Sigmoid colon (tissue), 4 donors: ENCODE measurements around the gene MC2R.

ENCODE experiments used
- EP300 ChIP-seq, 4 donors: sonication (generic); formaldehyde crosslinking; IDR thresholded peaks; one replicate each; pipeline ENCODE4 v1.6.1; 2017; ENCODE audit warnings: antibody characterized with exemption in 4 of 4
- POLR2AphosphoS5 ChIP-seq, 4 donors: sonication (generic); formaldehyde crosslinking; IDR thresholded peaks; one replicate each; pipeline ENCODE4 v1.6.1; 2017; ENCODE audit warnings: antibody characterized with exemption in 4 of 4
- TF ChIP-seq, protein P1 (sequence below), 4 experiments: fragments of 450-650 bp in 3 of 4; fragments of 200-600 bp in 1 of 4; IDR thresholded peaks; one replicate each; pipeline ENCODE4 v1.5.1; 2016 to 2019; ENCODE audit warnings: antibody characterized with exemption in 4 of 4, mild to moderate bottlenecking in 3 of 4, moderate library complexity in 2 of 4

- TF ChIP-seq POLR2AphosphoS5 (IDR thresholded peaks at IDR 0.05): no peak
- TF ChIP-seq, protein P1, sequence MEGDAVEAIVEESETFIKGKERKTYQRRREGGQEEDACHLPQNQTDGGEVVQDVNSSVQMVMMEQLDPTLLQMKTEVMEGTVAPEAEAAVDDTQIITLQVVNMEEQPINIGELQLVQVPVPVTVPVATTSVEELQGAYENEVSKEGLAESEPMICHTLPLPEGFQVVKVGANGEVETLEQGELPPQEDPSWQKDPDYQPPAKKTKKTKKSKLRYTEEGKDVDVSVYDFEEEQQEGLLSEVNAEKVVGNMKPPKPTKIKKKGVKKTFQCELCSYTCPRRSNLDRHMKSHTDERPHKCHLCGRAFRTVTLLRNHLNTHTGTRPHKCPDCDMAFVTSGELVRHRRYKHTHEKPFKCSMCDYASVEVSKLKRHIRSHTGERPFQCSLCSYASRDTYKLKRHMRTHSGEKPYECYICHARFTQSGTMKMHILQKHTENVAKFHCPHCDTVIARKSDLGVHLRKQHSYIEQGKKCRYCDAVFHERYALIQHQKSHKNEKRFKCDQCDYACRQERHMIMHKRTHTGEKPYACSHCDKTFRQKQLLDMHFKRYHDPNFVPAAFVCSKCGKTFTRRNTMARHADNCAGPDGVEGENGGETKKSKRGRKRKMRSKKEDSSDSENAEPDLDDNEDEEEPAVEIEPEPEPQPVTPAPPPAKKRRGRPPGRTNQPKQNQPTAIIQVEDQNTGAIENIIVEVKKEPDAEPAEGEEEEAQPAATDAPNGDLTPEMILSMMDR (IDR thresholded peaks at IDR 0.05): no peak
- TF ChIP-seq EP300 (IDR thresholded peaks at IDR 0.05): no peak
Measured at GRCh38 chr18:13910986-13911385, 4.3 kb downstream of the MC2R start.
